Measurements from ENCODE around the gene AP1S1. TPM values are rescaled to one million over a fixed set of nuclear protein-coding genes. Genes with fewer than 3 reads are reported as not detected.

Gene AP1S1
- total and polyA plus RNA-seq, 9 of the 15 experiments (the other 6 are each of a cell fraction or from before 2014, with no cell fraction given): 4.4 to 149 (median 89.4) TPM

DNA sequence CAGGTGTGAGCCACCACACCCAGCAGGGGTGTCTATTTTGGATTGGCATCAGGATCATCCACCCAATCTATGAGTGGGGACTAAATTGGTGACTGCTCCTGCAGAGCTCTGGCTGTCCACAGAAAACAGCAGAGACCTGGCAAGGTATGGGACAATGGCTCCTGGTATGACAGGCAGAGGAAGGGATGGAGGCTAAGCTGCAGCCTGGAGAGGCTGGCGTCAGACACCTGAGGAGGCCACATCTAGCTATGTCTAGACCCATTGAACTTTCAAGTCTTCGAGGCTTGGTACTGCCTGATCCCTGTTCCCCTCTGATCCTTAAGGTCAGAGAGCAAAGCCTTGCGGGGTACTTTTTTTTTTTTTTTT, 30.6 kb upstream of the AP1S1 start:
- no peak for TF ChIP-seq TRIM24 (IDR thresholded peaks at IDR 0.05)
- no peak overlapping the region for H3K4me2 ChIP-seq (ENCODE audit: insufficient read depth, low read length)
- intact Hi-C loops (cut with micrococcal nuclease): no loop called here
- DNase-seq (ENCODE audit: extremely low read depth in 1 of 4, low spot score in 3 of 4) (no peak), FAIRE-seq (no peak), ATAC-seq (no peak)
- in situ Hi-C loops (cut with MboI): no loop called here
- no peak overlapping the region for H2AFZ ChIP-seq (ENCODE audit: low read depth, low read length)
- H3K27me3 ChIP-seq (ENCODE audit: control insufficient read depth in 2 of 2, insufficient read depth in 2 of 2, low read length in 2 of 2): no peaks in the 10 kb centered on the region
- no peaks in the 10 kb centered on the region for H3K36me3 ChIP-seq (ENCODE audit: control insufficient read depth, insufficient read depth, low read length)
- H3K79me2 ChIP-seq (ENCODE audit: control insufficient read depth, insufficient read depth, low read length): no peaks in the 10 kb centered on the region
- WGBS (ENCODE audit: insufficient coverage, low coverage, missing lambda C conversion rate): 66% methylated on average over 3 of the region's 3 CpGs
- H3K9ac ChIP-seq (ENCODE audit: insufficient read depth in 1 of 2, low read depth in 2 of 2, low read length in 2 of 2): no peak overlapping the region
- no peak overlapping the region for H3K27ac ChIP-seq (ENCODE audit: extremely low read depth, low read depth, low read length)
- POLR2A ChIA-PET: interaction anchor here (1.0 to 2.6 kb wide), 4 partner anchors 11 to 38 kb away, joined by 3 to 13 read pairs (median 6); partner anchors contain the start of gene TRIM56
- no TSS peak for BruUV-seq (replicated peaks)
- H3K9me1 ChIP-seq (ENCODE audit: control insufficient read depth, insufficient read depth, low read length): no peaks in the 10 kb centered on the region
- H4K20me1 ChIP-seq (replicated peaks; ENCODE audit: control insufficient read depth, insufficient read depth, low read length): no peaks in the 10 kb centered on the region
- CTCF ChIA-PET (ENCODE audit: low intra/inter-chr PET ratio): no interaction called here
- H3K9me3 ChIP-seq (replicated peaks; ENCODE audit: control insufficient read depth, insufficient read depth, low read depth, low read length): no peaks in the 10 kb centered on the region
- H3K4me1 ChIP-seq (replicated peaks in 1 of 2; ENCODE audit: control insufficient read depth in 2 of 2, insufficient read depth in 2 of 2, low read length in 2 of 2): peaks cover 30 to 42% of the 10 kb centered on the region in 2 experiments
- H3K4me3 ChIP-seq: no peak overlapping the region

DNA sequence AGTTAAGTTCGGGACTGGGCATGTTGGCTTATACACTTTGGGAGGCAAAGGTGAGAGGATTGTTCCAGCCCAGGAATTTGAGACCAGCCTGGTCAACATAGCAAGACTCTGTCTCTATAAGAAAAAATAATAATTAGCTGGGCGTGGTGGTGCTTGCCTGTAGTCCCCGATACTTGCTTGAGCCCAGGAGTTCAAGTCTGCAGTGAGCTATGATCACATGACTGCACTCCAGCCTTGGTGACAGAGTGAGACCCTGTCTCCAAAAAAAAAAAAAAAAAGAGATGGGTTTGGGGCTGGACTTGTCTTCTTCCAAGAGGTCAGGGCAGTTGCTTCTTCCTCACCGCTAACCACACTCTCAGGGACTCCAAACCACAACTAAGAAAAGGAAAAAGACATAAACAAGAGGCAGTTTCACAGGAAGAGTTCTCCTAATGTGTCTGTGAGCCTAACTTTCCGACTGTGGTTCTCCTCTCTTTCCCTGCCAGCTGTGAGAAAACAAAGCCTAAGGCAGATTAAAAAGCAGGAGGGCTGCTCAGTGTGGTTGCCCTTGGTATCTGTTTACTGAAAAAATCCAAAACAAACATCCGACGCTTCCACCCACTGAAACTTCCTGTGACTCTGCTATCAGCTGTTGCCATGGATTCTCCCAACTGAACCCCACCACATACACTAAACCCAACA, 29.8 kb upstream of the AP1S1 start:
- no TSS peak for BruUV-seq (replicated peaks)
- ChIA-PET POLR2A (interaction anchor here (0.8 to 2.7 kb wide), 4 partner anchors 10 to 23 kb away, joined by 3 to 13 read pairs (median 6); no protein-coding TSS in a partner anchor), CTCF (ENCODE audit: low intra/inter-chr PET ratio) (interaction anchor here (0.6 to 0.9 kb wide), 2 partner anchors 47 to 227 kb away, joined by 3 read pairs; no protein-coding TSS in a partner anchor)
- H3K27ac ChIP-seq (ENCODE audit: extremely low read depth, low read depth, low read length): peak overlapping the region; percentile 14; the same call in 1 of the 3 replicates
- FAIRE-seq (no peak), DNase-seq (ENCODE audit: extremely low read depth in 1 of 4, low spot score in 3 of 4) (no peak), ATAC-seq (no peak)
- in situ Hi-C loops (cut with MboI) (no loop called here), intact Hi-C loops (cut with micrococcal nuclease) (no loop called here)
- H3K79me2 ChIP-seq (ENCODE audit: control insufficient read depth, insufficient read depth, low read length): no peaks in the 10 kb centered on the region
- no peaks in the 10 kb centered on the region for H3K9me1 ChIP-seq (ENCODE audit: control insufficient read depth, insufficient read depth, low read length)
- 29% methylated on average over 7 of the region's 7 CpGs for WGBS (ENCODE audit: insufficient coverage, low coverage, missing lambda C conversion rate)
- peak overlapping the region; percentile 63 for H2AFZ ChIP-seq (ENCODE audit: low read depth, low read length)
- peaks cover 30 to 42% of the 10 kb centered on the region in 2 experiments for H3K4me1 ChIP-seq (replicated peaks in 1 of 2; ENCODE audit: control insufficient read depth in 2 of 2, insufficient read depth in 2 of 2, low read length in 2 of 2)
- H3K4me3 ChIP-seq: no peak overlapping the region
- H4K20me1 ChIP-seq (replicated peaks; ENCODE audit: control insufficient read depth, insufficient read depth, low read length): no peaks in the 10 kb centered on the region
- no peaks in the 10 kb centered on the region for H3K27me3 ChIP-seq (ENCODE audit: control insufficient read depth in 2 of 2, insufficient read depth in 2 of 2, low read length in 2 of 2)
- no peaks in the 10 kb centered on the region for H3K9me3 ChIP-seq (replicated peaks; ENCODE audit: control insufficient read depth, insufficient read depth, low read depth, low read length)
- H3K9ac ChIP-seq (ENCODE audit: insufficient read depth in 1 of 2, low read depth in 2 of 2, low read length in 2 of 2): 0 out of 4 replicates have a peak overlapping the region, but pooled peaks of 1 of the 2 experiments have one; percentile 11
- no peak overlapping the region for H3K4me2 ChIP-seq (ENCODE audit: insufficient read depth, low read length)
- H3K36me3 ChIP-seq (ENCODE audit: control insufficient read depth, insufficient read depth, low read length): no peaks in the 10 kb centered on the region
- TF ChIP-seq GATAD2A (IDR thresholded peaks at IDR 0.05): no peak
- TF ChIP-seq, protein P1, sequence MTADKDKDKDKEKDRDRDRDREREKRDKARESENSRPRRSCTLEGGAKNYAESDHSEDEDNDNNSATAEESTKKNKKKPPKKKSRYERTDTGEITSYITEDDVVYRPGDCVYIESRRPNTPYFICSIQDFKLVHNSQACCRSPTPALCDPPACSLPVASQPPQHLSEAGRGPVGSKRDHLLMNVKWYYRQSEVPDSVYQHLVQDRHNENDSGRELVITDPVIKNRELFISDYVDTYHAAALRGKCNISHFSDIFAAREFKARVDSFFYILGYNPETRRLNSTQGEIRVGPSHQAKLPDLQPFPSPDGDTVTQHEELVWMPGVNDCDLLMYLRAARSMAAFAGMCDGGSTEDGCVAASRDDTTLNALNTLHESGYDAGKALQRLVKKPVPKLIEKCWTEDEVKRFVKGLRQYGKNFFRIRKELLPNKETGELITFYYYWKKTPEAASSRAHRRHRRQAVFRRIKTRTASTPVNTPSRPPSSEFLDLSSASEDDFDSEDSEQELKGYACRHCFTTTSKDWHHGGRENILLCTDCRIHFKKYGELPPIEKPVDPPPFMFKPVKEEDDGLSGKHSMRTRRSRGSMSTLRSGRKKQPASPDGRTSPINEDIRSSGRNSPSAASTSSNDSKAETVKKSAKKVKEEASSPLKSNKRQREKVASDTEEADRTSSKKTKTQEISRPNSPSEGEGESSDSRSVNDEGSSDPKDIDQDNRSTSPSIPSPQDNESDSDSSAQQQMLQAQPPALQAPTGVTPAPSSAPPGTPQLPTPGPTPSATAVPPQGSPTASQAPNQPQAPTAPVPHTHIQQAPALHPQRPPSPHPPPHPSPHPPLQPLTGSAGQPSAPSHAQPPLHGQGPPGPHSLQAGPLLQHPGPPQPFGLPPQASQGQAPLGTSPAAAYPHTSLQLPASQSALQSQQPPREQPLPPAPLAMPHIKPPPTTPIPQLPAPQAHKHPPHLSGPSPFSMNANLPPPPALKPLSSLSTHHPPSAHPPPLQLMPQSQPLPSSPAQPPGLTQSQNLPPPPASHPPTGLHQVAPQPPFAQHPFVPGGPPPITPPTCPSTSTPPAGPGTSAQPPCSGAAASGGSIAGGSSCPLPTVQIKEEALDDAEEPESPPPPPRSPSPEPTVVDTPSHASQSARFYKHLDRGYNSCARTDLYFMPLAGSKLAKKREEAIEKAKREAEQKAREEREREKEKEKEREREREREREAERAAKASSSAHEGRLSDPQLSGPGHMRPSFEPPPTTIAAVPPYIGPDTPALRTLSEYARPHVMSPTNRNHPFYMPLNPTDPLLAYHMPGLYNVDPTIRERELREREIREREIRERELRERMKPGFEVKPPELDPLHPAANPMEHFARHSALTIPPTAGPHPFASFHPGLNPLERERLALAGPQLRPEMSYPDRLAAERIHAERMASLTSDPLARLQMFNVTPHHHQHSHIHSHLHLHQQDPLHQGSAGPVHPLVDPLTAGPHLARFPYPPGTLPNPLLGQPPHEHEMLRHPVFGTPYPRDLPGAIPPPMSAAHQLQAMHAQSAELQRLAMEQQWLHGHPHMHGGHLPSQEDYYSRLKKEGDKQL (CRISPR knock-in tag; IDR thresholded peaks at IDR 0.05; ENCODE audit: borderline replicate concordance): no peak
- TF ChIP-seq ZBTB17 (CRISPR knock-in tag; IDR thresholded peaks at IDR 0.05): no peak
- TF ChIP-seq ELF4 (CRISPR knock-in tag; IDR thresholded peaks at IDR 0.05): no peak
- TF ChIP-seq MCM5 (IDR thresholded peaks at IDR 0.05; ENCODE audit: low read depth): no peak
- TF ChIP-seq, protein P2, sequence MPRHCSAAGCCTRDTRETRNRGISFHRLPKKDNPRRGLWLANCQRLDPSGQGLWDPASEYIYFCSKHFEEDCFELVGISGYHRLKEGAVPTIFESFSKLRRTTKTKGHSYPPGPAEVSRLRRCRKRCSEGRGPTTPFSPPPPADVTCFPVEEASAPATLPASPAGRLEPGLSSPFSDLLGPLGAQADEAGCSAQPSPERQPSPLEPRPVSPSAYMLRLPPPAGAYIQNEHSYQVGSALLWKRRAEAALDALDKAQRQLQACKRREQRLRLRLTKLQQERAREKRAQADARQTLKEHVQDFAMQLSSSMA (CRISPR knock-in tag; IDR thresholded peaks at IDR 0.05): no peak
- peak; percentile 57 for TF ChIP-seq GABPA (tag; conservative IDR thresholded peaks at IDR 0.05; ENCODE audit: low read depth)
